ENCODE measurements around the gene ATXN1.

ATXN1 gene

DNA sequence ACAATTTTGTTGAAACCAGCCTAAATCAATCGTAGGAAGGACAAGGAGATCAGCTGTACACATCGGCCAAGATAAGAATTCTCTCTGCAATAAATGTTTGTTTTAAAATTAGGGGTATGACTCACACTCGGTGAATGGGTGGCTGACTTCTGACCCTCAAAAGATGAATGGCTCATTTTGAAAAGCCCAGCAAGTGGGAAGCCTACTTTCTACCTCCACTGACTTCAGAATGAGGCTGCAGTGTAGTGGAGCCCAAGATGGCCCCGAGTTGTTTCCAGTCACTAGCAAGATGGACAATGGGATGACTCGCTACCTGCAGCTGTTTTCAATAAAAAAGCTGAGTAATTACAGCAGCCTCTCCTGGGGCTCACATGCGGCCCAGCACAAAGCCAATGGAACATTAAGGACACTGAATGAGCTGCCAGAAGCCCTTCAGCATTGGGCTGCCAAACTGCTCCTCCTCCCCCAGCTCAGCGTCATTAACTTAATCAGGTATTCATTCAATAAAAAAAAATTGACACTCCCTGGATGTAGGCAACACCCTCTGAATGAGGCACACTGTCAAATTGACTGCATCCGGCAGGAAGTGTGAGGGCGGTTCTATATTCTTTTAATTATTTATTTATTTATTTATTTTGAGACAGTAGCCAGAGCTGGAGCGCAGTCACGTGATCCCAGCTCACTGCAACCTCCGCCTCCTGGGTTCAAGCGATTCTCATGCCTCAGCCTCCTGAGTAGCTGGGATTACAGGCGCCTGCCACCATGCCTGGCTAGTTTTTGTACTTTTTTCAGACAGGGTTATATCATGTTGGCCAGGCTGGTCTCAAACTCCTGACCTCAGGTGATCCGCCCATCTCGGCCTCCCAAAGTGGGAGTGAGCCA lies 415.6 kb downstream of the ATXN1 start:
- no peak for DNase-seq

DNA sequence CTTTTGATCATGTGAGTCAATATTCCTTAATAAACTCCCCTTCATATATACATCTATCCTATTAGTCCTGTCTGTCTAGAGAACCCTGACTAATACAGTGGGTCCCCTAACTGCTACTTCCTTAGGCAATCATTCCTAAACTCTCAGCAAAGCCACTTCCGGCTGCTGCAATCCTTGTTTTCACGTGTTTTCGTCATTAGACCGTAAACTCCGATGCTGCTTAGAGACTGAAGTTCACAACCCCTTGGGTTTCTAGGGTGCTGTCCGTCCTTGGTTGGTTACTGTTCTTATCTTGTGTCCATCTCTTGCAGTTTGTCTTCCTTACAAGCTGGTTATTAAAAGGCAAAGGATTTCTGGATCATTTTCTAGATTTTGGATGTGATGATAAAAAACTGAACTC lies 416.5 kb downstream of the ATXN1 start:
- DNase-seq: no peak

DNA sequence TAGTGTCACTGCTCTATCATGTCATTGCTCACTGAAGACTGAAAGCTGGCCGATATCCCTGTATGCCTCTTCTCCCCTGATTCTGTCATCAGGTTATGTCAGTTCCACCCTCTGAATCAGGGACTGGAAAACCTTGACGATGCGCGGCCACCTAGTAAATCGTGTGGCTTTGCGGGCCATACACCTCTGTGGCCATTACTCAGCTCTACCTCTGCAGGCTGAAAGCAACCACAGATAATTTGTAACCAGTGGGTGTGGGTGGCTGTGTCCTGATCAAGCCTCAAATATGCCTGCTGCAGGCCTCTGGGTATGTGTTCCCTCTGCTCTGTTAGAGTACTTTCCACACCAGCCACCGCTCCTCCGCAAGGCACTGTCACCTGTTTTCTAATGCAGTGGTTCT lies 417.7 kb downstream of the ATXN1 start:
- DNase-seq: no peak

DNA sequence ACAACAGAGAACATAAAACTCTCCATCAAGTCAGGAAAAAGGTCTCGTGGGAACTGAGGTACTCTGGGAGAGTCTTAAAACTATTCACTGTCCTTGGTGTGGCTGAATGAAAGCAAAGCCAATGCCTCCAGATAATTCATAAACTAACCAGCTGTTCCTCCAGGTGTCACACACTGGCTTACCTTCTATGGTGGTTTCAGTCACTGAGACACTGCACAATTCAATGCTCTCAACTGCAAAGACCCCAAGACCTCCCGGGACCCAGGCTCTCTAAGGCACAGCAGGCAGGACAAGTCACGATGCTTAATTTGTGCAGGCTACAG lies 422.0 kb downstream of the ATXN1 start:
- no peak for DNase-seq

- no peak for DNase-seq
Measured at GRCh38 chr6:16338577-16339264, 422.5 kb downstream of the ATXN1 start.

GRCh38 chr6:16337295-16337975 lies 423.8 kb downstream of the ATXN1 start:
- no peak for DNase-seq

- no peak for DNase-seq
Measured at GRCh38 chr6:16336911-16337294, 424.4 kb downstream of the ATXN1 start.

DNA sequence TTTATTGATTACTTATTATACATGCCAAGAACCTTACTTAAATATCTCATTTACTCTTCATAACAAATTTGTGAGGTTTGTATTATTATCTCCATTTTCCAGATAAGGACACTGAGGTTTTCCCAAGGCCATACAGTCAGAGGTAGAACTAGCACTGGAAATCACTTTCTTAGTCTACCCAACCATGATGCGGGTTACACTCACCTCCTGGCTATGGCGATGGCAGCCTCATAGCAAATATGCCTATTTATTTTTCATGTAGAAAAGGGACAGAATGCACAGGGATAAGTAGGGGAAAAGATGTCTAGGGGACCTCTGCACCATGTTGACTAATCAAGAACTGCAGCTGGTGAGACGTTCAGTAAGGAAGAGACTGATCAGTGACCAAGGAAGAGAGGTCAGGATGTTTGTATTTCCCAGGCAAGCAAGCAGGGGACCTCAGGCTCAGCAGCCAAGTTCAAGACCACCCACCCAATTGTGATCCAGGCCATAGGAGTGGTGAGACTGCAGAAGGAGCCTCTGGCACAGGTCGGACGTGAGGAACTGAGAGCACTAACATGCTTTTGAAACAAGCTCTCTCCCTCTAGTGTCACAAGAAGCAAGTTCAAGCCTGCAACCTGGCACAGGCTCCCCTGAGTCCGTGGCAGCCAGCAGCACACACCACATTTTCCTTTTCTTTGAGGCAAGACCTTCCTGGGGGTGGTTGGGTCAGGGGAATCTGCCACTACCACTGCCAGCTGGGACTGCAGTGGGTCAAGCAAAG lies 425.0 kb downstream of the ATXN1 start:
- no peak for DNase-seq

- DNase-seq: no peak
Measured at GRCh38 chr6:16335176-16335575, 426.1 kb downstream of the ATXN1 start.

GRCh38 chr6:16334671-16335070 lies 426.6 kb downstream of the ATXN1 start:
- no peak for DNase-seq

DNA sequence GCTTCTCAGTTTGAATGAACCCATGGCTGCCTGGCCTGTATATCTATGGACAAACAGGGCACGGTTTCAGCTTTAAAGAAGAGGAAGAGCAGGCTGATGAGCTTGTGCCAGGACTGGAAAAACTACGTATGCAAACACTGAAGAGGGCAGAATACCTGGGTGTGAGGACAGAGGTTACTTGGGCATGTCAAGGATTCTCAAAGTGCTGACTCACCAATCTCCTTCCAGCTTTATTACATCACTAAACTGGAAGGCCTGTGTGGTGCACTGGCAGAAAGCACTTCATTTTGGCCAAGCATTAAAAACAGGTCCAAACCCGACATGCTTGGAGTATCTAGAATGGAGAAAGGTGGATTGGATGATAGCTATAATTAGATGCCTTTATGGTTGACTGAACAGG lies 427.7 kb downstream of the ATXN1 start:
- DNase-seq: no peak

DNA sequence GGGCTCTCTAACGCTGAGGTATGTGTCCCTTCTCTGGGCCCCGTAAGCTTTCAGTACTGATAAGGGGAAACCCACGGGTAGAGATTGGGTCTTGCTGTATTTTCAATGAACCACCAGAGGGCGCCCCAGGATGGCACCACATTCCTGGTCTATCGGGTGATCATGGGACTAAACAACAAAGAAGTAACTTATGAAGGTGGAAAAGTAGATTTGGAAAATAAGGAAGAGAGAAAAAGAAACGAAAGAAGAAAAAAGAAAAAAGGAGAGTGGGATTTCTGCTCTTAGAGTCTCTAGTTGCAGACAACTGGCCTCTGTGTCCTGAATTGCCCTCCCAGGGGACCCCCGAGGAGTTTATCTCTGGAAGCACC lies 429.1 kb downstream of the ATXN1 start:
- peak; percentile 66 for DNase-seq

- DNase-seq: peak; percentile 33
Measured at GRCh38 chr6:16331384-16332174, 429.7 kb downstream of the ATXN1 start.

DNA sequence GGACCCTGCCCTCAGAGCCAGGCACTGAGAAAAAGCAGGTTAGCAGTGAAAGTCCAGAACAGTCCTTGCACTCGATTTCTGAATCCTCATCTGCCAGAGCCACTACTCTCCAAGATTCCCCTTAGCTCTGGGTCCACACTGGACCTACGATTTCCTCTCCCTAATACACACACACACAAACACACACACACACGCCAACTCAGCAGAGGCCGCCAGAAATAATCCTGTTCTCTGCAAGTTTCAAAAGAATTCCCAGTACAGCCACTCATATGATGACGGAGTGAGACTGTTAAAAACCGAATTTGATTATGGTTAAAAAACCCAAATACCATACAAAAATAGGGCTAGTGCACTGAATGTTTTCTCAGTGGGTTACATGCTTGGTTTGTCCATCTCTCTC lies 432.0 kb downstream of the ATXN1 start:
- no peak for DNase-seq

DNA sequence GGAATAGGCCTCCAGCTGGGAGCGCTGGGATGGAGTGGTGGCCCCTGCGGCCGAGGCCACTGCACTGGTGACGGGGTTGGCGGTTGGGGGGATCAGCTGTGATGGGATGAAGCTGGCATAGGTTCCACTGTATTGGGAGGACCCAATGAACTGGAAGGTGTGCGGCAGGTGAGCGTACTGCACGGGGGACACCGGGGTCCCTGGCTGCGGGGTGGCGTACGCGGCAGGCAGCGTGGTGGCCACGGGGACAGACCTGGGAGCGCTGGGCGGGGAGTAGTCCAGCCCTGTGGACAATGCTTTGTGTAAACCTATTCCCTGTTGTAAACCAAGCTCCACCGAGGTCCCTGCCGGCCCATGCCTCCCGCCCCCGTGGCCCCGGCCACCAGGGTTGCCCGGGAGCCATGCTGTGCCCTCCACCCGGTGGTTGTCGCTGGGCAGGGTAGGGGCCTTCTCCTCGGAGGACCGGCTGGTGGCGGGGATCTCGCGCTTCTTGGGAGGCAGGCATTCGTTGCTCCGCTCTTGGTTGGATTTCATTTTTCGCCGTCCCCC lies 433.4 kb downstream of the ATXN1 start:
- DNase-seq: no peak

DNA sequence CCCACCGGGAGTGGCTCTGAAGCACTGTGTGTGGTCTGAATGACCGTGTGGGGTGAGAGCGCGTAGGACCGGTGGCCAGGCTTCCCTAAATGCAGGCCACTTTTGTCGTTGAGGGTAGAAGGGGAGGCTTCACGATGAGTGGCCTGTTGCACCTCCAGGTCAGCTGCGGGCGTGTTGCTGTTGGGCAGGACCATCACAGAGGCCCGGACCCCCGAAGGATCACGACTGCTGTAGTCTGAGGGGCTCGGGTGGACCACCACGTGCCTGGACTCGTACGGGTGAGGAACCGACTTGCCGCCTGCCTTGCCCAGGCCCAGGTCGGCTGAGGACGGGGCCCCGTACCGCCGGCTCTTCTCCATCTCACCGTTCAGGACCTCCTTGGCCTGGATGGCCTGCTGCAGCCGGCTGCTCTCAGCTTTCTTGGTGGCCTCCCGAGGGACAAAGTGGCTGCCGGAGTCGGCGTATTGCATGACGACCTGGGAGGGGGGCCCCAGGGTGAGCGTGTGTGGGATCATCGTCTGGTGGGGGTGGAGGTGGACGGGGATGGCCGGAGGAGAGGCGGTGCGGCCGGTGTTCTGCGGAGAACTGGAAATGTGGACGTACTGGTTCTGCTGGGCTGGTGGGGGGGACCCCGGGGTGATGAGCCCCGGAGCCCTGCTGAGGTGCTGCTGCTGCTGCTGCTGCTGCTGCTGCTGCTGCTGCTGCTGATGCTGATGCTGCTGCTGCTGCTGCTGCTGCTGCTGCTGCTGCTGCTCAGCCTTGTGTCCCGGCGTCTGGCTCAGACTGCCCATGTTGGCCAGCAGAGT lies 434.1 kb downstream of the ATXN1 start:
- DNase-seq: no peak

- DNase-seq: no peak
Measured at GRCh38 chr6:16326531-16326930, 434.7 kb downstream of the ATXN1 start.

DNA sequence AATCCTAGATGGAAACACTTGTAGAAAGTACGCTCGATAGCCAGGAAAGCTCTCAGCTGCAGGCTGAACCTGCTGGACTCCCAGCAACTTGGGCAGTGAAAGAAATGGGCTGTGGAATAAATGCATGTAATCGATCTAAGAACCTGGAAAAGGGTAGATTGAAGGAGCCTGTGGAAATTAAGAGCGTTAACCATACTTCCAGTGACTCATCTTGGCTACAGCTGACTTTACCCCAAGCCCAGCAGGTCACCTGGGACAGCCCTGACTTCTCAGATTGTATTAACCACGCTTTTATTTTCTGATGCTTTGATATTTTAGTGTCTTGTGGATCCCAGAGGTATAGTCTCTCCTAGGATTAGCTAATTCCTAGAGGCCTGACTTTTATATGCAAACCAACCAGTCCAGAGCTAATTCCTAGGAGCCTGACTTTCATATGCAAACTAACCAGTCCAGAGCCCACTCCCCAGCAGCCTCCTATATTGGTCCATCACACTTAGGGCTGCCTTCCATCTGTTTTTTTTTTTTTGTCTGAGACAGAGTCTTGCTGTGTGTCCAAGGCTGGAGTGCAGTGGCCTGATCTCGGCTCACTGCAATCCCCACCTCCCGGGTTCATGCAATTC lies 436.5 kb downstream of the ATXN1 start:
- no peak for DNase-seq

DNA sequence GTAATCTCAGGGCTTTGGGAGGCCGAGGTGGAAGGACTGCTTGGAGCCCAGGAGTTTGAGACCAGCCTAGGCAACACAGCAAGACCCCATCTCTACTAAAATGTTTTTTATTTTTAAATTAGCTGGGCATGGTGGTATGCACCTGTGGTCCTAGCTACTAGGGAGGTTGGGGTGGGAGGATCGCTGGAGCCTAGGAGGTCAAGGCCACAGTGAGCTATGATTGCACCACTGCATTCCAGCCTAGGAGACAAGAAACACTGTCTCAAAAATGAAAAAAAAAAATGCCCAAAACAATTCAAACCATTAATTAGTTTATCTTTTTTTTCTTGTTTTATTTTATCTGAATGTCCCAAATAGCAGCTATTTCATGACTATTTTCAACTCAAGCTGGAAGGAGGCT lies 437.1 kb downstream of the ATXN1 start:
- no peak for DNase-seq

GRCh38 chr6:16322666-16323312 lies 438.5 kb downstream of the ATXN1 start:
- no peak for DNase-seq
